NCI-H82 (cell line): ENCODE results near the gene CCDC38.

Source experiments
- DNase-seq: peaks from one replicate; lab custom pipeline; 2025; lab: John Stamatoyannopoulos, UW

Gene CCDC38

GRCh38 chr12:95836185-95836609 is 106.2 kb downstream of the CCDC38 start:
- DNase-seq: peak; percentile 51

DNA sequence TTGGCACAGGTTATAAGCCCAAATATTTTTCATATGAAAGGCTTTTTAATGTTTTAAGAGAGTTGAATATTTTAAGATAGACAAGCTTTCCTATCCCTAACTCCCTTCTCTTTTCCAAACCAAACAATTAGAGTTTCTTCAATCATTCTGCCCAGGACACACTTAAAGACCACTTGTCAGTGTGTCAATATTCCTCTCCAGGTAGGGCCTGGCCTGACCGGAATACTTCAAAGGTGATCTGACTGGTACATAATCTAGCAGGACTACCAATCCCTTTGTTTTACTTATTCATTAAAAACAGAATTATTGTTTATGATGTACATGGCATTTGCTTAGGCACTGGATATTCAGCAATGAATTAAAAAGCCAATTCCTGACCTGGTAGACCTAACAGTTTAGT is 107.8 kb downstream of the CCDC38 start:
- DNase-seq: no peak

- DNase-seq: no peak
Measured at GRCh38 chr12:95830335-95831089, 111.9 kb downstream of the CCDC38 start.

- DNase-seq: no peak
Measured at GRCh38 chr12:95829395-95829794, 113.0 kb downstream of the CCDC38 start.

- peak; percentile 84 for DNase-seq
Measured at GRCh38 chr12:95820096-95820703, 122.2 kb downstream of the CCDC38 start.
